ENCODE results near the gene CRMP1. TPM values are rescaled to one million over a fixed set of nuclear protein-coding genes. Genes with fewer than 3 reads are reported as not detected.

Gene CRMP1
- total RNA-seq, 1 donor from 2014 or later = 1.3 TPM

GRCh38 chr4:5919571-5919970, 26.7 kb upstream of the CRMP1 start:
- DNase-seq (ENCODE audit: low spot score) = no peak

- DNase-seq (ENCODE audit: low spot score) = no peak
Observed at GRCh38 chr4:5919044-5919443, 26.2 kb upstream of the CRMP1 start.

GRCh38 chr4:5918331-5918985, 25.6 kb upstream of the CRMP1 start:
- no peak for DNase-seq (ENCODE audit: low spot score)

- no peak for DNase-seq (ENCODE audit: low spot score)
Observed at GRCh38 chr4:5917672-5918071, 24.8 kb upstream of the CRMP1 start.

DNA sequence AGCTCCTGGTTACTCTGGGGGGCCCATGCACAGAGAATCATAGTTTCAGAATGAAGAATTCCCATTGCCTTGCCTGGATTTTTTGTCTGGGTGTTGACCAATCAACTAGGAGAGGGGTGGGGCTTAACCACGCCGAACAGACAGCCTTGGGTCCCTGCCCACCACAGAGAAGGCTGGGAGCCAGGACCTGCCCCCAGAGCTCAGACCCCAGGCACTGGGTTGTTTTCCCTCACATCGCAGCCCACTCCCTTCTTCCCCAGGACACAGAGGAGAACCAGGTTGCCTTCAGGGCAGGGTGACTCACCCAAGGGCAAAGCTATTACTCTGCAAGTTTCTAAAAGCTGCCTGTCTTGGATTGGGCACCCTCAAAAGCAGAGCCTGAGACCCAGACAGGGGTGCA, 23.3 kb upstream of the CRMP1 start:
- no peak for DNase-seq (ENCODE audit: low spot score)

DNA sequence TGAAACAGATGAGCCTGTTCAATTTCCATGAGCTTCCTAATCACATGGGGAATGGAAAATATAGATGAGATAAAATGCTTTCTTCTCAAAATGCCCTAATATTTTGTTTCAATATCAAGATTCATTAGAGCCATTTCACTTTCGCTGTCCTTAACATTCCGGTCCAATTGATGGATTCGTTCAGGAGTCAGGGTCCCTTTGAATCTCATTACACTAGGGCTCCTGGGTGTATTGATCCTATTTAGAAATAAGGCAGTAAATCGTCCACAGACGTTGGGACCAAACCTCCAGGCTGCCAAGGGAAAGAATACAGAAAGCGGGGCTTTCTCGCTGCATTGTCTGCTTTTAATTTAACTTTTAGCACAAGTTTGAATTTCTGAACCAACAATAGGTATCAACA, 20.6 kb upstream of the CRMP1 start:
- no peak for DNase-seq (ENCODE audit: low spot score)

DNA sequence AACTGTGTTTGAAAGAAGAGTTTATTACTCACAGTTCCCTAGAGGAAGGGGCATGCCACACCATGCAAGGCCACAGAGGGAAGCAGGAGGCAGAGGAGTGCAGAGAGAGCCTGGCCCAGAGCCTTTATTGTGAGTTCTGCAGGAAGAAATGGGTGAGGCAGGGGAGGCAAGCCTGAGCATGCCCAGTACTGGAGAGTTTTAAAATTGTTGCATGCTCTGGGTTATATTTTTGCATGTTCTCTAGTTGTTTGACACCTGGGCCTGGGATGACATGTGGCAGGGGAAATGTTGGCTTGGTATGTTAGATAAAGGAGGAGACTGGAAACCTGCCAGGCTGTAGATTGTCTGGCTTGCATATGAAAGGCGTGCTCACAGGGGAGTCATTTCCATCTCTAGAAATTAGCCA, 19.7 kb upstream of the CRMP1 start:
- DNase-seq (ENCODE audit: low spot score) = no peak

DNA sequence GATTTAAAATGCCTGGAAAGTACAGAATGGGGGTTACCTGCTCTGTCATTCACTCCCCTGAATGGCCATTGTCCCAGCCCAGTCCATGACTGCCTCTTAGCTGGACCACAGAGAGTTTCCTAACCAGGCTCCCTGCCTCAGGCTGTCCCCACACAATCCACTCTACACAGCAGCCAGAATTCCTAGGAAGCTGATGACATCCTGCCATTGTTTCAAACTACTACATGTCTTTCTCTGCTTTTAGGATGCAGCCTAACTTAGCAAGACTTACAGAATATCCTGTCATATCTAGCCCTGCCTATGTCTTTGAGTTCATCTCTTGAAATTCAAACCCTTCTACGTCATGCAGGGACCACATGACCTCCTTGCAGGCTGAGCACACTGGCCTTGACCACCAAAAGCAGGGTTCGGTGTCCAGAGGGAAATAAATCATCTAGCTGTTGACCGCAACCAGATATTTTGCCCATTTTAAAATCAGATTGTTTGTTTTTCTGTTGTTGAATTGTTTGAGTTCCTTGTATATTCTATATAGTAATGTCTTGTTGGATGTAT, 16.1 kb upstream of the CRMP1 start:
- DNase-seq (ENCODE audit: low spot score) = no peak

- no peak for DNase-seq (ENCODE audit: low spot score)
Observed at GRCh38 chr4:5906191-5906590, 13.3 kb upstream of the CRMP1 start.

DNA sequence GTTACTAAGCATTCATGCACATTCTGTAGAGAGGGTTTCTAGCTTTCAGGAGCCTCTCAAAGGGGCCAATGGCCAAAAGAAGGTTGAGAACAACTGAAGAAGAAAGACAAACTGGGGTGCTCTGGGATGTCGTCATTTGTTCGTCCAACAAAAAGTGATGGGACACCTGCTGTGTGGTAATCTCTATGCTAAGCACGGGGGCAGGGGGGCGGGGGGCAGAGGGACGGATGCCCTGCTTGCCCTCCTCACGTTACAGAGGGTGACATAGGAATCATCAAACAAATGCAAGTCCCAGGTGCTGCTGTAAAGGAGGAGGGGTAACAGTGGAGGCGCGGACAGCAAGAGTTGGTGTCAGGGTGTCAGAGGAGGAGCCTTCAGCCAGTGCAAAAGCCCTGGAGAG, 12.8 kb upstream of the CRMP1 start:
- no peak for DNase-seq (ENCODE audit: low spot score)

DNA sequence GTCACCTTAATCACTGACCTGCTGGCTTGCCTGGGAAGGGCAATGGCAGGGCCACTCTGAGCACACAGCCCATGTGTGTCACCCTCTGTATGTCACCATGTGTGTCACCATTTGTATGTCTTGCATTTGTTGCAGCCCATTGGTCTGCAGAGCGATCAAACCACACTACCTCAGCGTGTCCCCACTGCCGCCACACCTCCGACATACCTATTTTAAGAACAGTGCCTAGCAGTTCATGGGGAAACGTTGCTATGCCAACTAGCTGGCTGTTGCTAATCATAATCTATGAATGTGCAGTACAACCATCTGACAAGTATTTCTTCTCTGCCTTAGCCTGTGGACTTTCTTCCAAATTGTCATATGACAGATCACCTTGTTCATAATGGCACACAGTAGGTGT, 8.0 kb upstream of the CRMP1 start:
- DNase-seq (ENCODE audit: low spot score) = no peak

GRCh38 chr4:5899881-5900280, 7.0 kb upstream of the CRMP1 start:
- DNase-seq (ENCODE audit: low spot score) = no peak

DNA sequence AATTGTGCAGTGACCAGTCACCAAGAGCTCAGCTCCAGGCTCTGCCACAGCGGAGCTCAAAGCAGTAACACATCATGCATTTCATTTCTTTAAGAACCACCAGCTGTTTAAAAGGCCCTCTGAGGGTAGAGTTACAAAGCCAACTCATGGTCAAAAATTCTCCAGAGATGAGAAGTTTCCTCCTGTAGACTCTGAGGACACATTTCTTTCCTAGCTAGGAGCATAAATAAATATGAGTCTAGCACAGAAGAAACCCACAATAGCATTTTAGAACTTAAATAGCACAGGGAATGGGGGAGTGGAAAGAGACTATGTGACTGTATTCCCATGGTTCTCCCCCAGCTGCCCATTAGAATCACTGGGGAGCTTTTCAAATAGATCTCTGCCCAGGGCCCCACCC, 6.5 kb upstream of the CRMP1 start:
- DNase-seq (ENCODE audit: low spot score) = no peak

GRCh38 chr4:5897674-5898073, 4.8 kb upstream of the CRMP1 start:
- DNase-seq (ENCODE audit: low spot score) = no peak

DNA sequence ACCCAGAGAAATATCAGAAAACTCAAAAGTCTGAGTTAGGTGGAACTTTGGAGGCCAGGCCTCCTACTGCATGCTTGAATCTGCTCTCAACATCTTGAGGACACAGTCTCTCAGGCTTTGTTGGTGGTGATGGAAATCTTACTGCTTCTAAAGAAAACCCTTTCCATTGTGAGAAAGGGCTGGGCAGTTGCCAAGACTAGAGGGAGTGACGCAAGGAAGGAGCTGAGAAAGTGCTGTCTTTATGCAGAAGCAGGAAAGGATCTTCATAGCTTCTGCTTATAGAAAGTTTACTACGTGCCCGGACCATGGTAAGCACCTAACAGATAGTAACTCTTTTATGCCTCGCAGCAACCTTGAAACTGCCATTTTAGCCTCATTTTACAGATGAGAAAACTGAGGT, 2.4 kb upstream of the CRMP1 start:
- DNase-seq (ENCODE audit: low spot score) = no peak

DNA sequence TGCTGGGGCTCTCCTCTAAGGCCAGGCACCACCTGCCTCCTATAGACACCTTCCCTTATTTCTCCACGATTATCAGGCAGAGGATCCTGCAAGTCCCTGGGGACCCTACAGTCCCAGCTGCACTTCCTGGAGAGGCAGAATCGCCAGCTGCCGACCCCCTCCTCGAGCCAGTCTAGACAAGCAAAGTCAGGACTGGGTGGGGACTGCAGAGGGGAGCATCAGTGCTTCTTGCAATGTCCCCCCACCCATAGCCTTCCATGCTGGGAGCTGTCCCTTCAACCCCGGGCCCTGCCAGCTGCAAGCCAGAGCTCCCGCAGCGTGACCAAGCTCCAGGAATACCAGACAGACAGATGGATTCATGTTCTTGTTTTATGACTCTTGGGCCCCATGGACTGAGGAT, 1.4 kb upstream of the CRMP1 start:
- DNase-seq (ENCODE audit: low spot score) = no peak

DNA sequence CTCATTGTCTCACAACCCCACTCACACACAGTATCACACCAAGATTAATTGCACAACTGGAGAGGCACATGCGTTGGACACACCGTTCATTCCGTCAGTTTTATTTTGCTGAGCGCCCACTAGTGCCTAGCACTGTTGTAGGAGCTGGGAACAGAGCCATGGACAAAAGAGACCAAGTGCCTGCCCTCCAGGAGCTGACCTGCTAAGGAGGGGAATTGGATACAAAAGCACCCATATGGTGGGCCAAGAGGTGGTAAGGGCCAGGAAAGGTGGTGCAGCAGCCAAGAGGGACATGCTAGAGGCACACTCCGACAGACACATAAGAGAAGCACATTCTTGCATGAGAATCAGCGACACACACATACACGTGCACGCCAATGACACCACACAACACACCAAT, 705 bp upstream of the CRMP1 start:
- DNase-seq (ENCODE audit: low spot score) = no peak

DNA sequence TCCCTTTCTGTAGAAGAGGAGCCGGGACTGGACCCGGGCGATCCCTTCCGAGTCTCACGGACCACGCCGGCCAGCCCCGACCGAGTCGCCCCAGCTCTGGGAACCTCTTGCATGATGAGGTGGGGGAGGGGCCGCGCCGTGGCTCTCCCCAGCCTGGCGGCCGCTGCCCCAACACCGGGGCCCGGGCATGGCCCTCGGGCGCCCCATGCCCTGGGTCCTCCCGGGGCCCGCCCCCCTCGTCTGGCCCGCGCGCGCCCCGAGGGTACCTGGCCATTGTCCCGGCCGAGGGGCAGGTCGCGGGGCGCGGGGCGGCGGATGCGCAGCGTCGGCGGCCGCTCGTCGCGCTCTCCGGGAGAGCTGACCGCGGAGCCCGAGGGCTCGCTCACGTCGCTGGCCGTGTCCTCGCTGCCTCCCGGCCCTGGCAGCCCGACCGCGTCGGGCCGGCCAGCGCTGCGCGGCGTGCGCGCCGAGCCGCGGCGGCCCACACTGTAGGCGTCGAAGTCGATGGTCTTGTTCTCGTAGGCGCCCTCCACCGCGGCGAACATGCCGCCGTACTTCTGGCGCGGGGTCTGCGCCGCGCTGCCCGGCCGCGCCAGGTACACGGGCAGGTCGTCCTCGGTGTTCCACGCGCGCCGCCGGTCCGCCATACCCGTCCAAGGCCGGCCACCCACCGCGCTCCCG, 423 bp downstream of the CRMP1 start:
- no peak for DNase-seq (ENCODE audit: low spot score)

- no peak for DNase-seq (ENCODE audit: low spot score)
Observed at GRCh38 chr4:5891563-5892322, 1.1 kb downstream of the CRMP1 start.

GRCh38 chr4:5890063-5890727, 2.7 kb downstream of the CRMP1 start:
- no peak for DNase-seq (ENCODE audit: low spot score)

- no peak for DNase-seq (ENCODE audit: low spot score)
Observed at GRCh38 chr4:5889002-5889696, 3.7 kb downstream of the CRMP1 start.
